ENCODE results near the gene PALLD. TPM values are rescaled to one million over a fixed set of nuclear protein-coding genes. Genes with fewer than 3 reads are reported as not detected.
"Not testable (repeated sequence)": the region's sequence is repeated elsewhere in the genome, so short reads cannot be mapped to it uniquely, and the experiment has no call there.

The PALLD gene
- total RNA-seq, 2 donors from 2014 or later, result 649 to 791 TPM

- intact Hi-C loops (cut with DNase I), result no loop called here
- DNase-seq (ENCODE audit: low spot score), result no peak
These were observed 448.4 kb downstream of the PALLD start for GRCh38 chr4:168945291-168945690.

DNA sequence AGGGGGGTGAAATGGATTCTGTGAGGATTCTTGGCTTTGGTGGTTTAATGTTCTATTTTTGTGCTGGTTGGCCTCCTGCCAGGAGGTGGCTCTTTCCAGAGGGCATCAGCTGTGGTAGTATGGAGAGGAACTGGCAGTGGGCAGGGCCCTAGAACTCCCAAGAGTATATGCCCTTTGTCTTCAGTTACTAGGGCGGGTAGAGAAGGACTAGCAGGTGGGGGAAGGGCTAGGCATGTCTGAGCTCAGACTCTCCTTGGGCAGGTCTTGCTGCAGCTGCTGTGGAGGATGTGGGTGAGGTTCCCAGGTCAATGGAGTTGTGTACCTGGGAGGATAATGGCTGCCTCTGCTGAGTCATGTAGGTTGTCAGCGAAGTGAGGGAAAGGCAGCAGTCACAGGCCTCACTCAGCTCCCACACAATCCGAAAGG lies 456.0 kb downstream of the PALLD start:
- intact Hi-C loops (cut with DNase I); DNase-seq (ENCODE audit: low spot score): not testable (repeated sequence)

DNA sequence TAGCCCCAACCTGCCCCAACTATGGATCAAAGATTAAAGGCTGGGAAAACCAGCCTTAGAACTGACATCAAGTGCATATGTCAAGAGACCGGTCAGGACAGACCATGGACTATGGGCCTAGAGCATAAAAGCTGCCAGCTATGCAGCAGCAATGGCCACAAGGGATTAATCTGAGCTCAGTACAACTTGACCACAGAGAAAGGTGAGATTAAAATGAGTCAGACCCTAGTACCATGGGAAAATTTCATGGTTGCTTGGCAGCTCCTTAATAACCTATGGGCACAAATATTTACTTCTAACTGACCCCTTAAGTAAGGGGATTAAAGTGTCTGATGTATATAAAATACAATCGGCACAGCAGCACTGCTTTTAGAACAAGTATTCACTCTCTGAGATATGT lies 458.8 kb downstream of the PALLD start:
- no peak for DNase-seq (ENCODE audit: low spot score)
- intact Hi-C loops (cut with DNase I), result no loop called here

DNA sequence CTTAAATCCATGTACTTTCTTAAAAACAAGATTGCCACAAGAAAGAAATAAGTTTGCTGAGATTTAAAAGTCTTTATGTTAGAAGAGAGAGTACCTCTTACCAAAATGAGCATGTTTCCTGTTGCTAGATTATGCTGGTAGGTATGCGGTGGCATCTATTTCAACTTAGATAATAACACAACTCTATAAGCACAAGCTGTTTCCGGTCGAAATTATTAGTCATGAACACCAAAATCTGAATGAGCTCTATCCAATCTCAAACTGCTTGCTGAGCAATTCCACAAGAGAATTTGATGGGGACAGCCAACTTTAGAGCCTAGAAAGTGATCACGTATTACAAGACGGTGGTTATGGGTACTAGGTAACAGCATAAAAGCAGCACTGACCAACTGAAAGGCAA lies 463.9 kb downstream of the PALLD start:
- intact Hi-C loops (cut with DNase I), result no loop called here
- no peak for DNase-seq (ENCODE audit: low spot score)

DNA sequence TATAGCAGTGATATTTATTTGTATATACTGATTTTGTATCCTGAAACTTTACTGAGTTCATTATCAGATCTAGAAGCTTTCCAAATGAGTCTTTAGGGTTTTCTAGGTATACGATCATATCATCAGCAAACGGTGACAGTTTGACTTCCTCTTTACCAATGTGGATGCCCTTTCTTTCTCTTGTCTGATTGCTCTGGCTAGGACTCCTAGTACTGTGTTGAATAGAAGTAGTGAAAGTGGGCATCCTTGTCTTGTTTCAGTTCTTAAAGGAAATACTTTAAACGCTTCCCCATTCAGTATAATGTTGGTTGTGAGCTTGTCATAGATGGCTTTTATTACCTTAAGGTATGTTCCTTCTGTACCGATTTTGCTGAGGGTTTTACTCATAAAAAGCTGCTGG lies 475.7 kb downstream of the PALLD start:
- intact Hi-C loops (cut with DNase I), result no loop called here
- no peak for DNase-seq (ENCODE audit: low spot score)

Other genes starting within 250 kb of the PALLD start
- 10 to 100 TPM; 14.3 to 18.4 TPM for gene DDX60, start 178.3 kb upstream of the PALLD start, total RNA-seq
- 10 to 100 TPM; 19.4 to 22.3 TPM for gene DDX60L, start 16.6 kb upstream of the PALLD start, total RNA-seq

Measured in posterior vena cava (tissue), 2 donors.